Measurements from ENCODE around the gene SESN2.

The SESN2 gene

GRCh38 chr1:28329395-28330153 is 70.3 kb downstream of the SESN2 start:
- ChIA-PET CTCF (interaction anchor here (0.6 to 1.2 kb wide), 3 partner anchors 28 to 80 kb away, joined by 3 to 4 read pairs (median 4); no protein-coding TSS in a partner anchor), POLR2A (interaction anchor here (0.6 to 4.8 kb wide), 41 partner anchors 8 to 319 kb away, joined by 3 to 39 read pairs (median 4); partner anchors contain the start of genes ATP5IF1, PHACTR4, RCC1 and RNU11)
- TF ChIP-seq HDGF (IDR thresholded peaks at IDR 0.05; ENCODE audit: borderline replicate concordance) (no peak), NFRKB (IDR thresholded peaks at IDR 0.05) (no peak), BHLHE40 (IDR thresholded peaks at IDR 0.05; ENCODE audit: borderline replicate concordance) (no peak), L3MBTL2 (conservative IDR thresholded peaks at IDR 0.05) (no peak), ARNT (IDR thresholded peaks at IDR 0.05) (no peak), TARDBP (IDR thresholded peaks at IDR 0.05) (no peak), SUZ12 (IDR thresholded peaks at IDR 0.05) (no peak), SP1 (IDR thresholded peaks at IDR 0.05) (no peak), FOXM1 (IDR thresholded peaks at IDR 0.05; ENCODE audit: borderline replicate concordance) (no peak), PKNOX1 (IDR thresholded peaks at IDR 0.05) (no peak)
- no peak for DNase-seq (ENCODE audit: extremely low spot score)
